A549 (cell line): Measurements from ENCODE around the gene CRYGA. TPM values are rescaled to one million over a fixed set of nuclear protein-coding genes. Genes with fewer than 3 reads are reported as not detected.

Experiments used
- ATAC-seq, 2 experiments: fragments of 200-7000 bp in 1 of 2; fragments of >200 bp in 1 of 2; cut with Nextera tagmentation in 1 of 2; cut with Tn5 transposase in 1 of 2; 3 replicates each; pipeline versions ENCODE4 v1.8.0 to v1.9.1; 2018 to 2020; ENCODE audit warnings: mild to moderate bottlenecking in 1 of 2, moderate library complexity in 1 of 2
- CTCF ChIA-PET: fragments of 300-600 bp; sonication (Branson Sonifier 250); formaldehyde crosslinking; extraction: SDS; loops from one replicate; lab custom pipeline; 2021; ENCODE audit warnings: antibody characterized with exemption, inconsistent platforms; lab: Yijun Ruan, JAX
- POLR2A ChIA-PET: fragments of 350-600 bp; formaldehyde crosslinking; extraction: SDS; loops from one replicate; lab custom pipeline; 2021; ENCODE audit warnings: antibody characterized with exemption, inconsistent platforms; lab: Yijun Ruan, JAX
- DNase-seq, 2 experiments: peaks; one replicate each; pipeline versions ENCODE4 v3.0.0 to v3.0.0-alpha.2; 2011 to 2016; ENCODE audit warnings: low read depth in 1 of 2, low spot score in 1 of 2
- FAIRE-seq: peaks from 2 replicates; lab custom pipeline; 2011; peaks lifted over from hg19 to GRCh38; lab: Jason Lieb, UNC
- H3K27ac ChIP-seq, 2 experiments: fragments of >200 bp; sonication (Bioruptor Twin); formaldehyde crosslinking; 3 replicates each; pipeline ENCODE4 v1.5.1; 2016 to 2017
- H3K4me1 ChIP-seq: fragments of >200 bp; sonication (Bioruptor Twin); formaldehyde crosslinking; 3 replicates; pipeline ENCODE4 v1.6.1; 2016
- H3K4me2 ChIP-seq: fragments of >200 bp; sonication (Bioruptor Twin); formaldehyde crosslinking; 3 replicates; pipeline ENCODE4 v1.6.1; 2016
- H3K4me3 ChIP-seq: fragments of >200 bp; sonication (Bioruptor Twin); formaldehyde crosslinking; 3 replicates; pipeline ENCODE4 v1.5.1; 2016
- H3K9me3 ChIP-seq: fragments of >200 bp; sonication (Bioruptor Twin); formaldehyde crosslinking; 3 replicates; pipeline ENCODE4 v1.6.1; 2016
- BHLHE40 ChIP-seq: IDR thresholded peaks from 2 replicates; pipeline ENCODE4 v1.6.1; 2012; ENCODE audit warnings: low read depth, low read length, inconsistent platforms
- CBX2 ChIP-seq: fragments of 200-600 bp; sonication (generic); IDR thresholded peaks from 2 replicates; pipeline ENCODE4 v1.6.1; 2016; ENCODE audit warnings: low read depth, mild to moderate bottlenecking, borderline replicate concordance
- CEBPB ChIP-seq, 2 experiments: fragments of >200 bp in 1 of 2; sonication (Bioruptor Twin) in 1 of 2; formaldehyde crosslinking in 1 of 2; IDR thresholded peaks; 2 replicates each; pipeline ENCODE4 v1.6.1; 2012 to 2016
- CHD2 ChIP-seq: fragments of 150-350 bp; IDR thresholded peaks from 2 replicates; pipeline ENCODE4 v1.6.1; 2014; ENCODE audit warnings: low read length; ENCODE audit not compliant: partially characterized antibody
- CHD4 ChIP-seq: fragments of 200-600 bp; sonication (generic); IDR thresholded peaks from 2 replicates; pipeline ENCODE4 v1.6.1; 2016; ENCODE audit warnings: antibody characterized with exemption, mild to moderate bottlenecking, borderline replicate concordance
- EHF ChIP-seq: fragments of 250-450 bp; sonication (Bioruptor Pico); IDR thresholded peaks from 2 replicates; pipeline ENCODE4 v1.5.0; 2020; ENCODE audit warnings: mild to moderate bottlenecking
- EHMT2 ChIP-seq: fragments of 200-600 bp; sonication (generic); IDR thresholded peaks from 2 replicates; pipeline ENCODE4 v1.6.1; 2016; ENCODE audit warnings: antibody characterized with exemption, low read depth, mild to moderate bottlenecking, moderate library complexity
- ESRRA ChIP-seq: fragments of 150-350 bp; IDR thresholded peaks from 2 replicates; pipeline ENCODE4 v1.6.1; 2014; ENCODE audit warnings: mild to moderate bottlenecking, low read length, borderline replicate concordance
- GATA3 ChIP-seq: IDR thresholded peaks from 2 replicates; pipeline ENCODE4 v1.6.1; 2012; ENCODE audit warnings: borderline replicate concordance
- HEYL ChIP-seq: fragments of 250-450 bp; sonication (Bioruptor Pico); IDR thresholded peaks from 2 replicates; pipeline ENCODE4 v1.8.0; 2021; ENCODE audit warnings: mild to moderate bottlenecking, moderate library complexity
- HOXB13 ChIP-seq: fragments of 250-450 bp; sonication (Bioruptor Pico); IDR thresholded peaks from 2 replicates; pipeline ENCODE4 v1.5.0; 2020; ENCODE audit warnings: low read depth, mild to moderate bottlenecking, moderate library complexity
- HOXB5 ChIP-seq: fragments of 250-450 bp; sonication (Bioruptor Pico); IDR thresholded peaks from 2 replicates; pipeline ENCODE4 v1.5.0; 2020; ENCODE audit warnings: mild to moderate bottlenecking, moderate library complexity
- KDM1A ChIP-seq: fragments of 200-600 bp; sonication (generic); IDR thresholded peaks from 2 replicates; pipeline ENCODE4 v1.6.1; 2016; ENCODE audit warnings: low read depth, mild to moderate bottlenecking
- MAFK ChIP-seq: fragments of 450-650 bp; IDR thresholded peaks from 2 replicates; pipeline ENCODE4 v1.6.1; 2014; ENCODE audit not compliant: partially characterized antibody
- MYC ChIP-seq: IDR thresholded peaks from 2 replicates; pipeline ENCODE4 v1.6.1; 2012; ENCODE audit warnings: mild to moderate bottlenecking, inconsistent platforms, low read length, improper control_type of control experiment, borderline replicate concordance
- NPAS2 ChIP-seq: fragments of 250-450 bp; sonication (Bioruptor Pico); IDR thresholded peaks from 2 replicates; pipeline ENCODE4 v1.8.0; 2022; ENCODE audit warnings: mild to moderate bottlenecking, moderate library complexity, borderline replicate concordance
- PHF8 ChIP-seq: fragments of 200-600 bp; sonication (generic); IDR thresholded peaks from 2 replicates; pipeline ENCODE4 v1.6.1; 2016; ENCODE audit warnings: low read depth, mild to moderate bottlenecking, antibody characterized with exemption, moderate library complexity, borderline replicate concordance
- POLR2A ChIP-seq: IDR thresholded peaks from 2 replicates; pipeline ENCODE4 v1.6.1; 2012; ENCODE audit warnings: mild to moderate bottlenecking, low read length
- RAD21 ChIP-seq, 2 experiments: fragments of >200 bp in 1 of 2; sonication (Bioruptor Twin) in 1 of 2; formaldehyde crosslinking in 1 of 2; IDR thresholded peaks in 1 of 2; conservative IDR thresholded peaks in 1 of 2; 2 replicates in 1 of 2; 3 replicates in 1 of 2; pipeline ENCODE4 v1.6.1; 2012 to 2018; ENCODE audit warnings: inconsistent platforms in 1 of 2
- RARB ChIP-seq: fragments of 250-450 bp; sonication (Bioruptor Pico); IDR thresholded peaks from 2 replicates; pipeline ENCODE4 v1.8.0; 2021; ENCODE audit warnings: mild to moderate bottlenecking, moderate library complexity
- RNF2 ChIP-seq: fragments of 200-600 bp; sonication (generic); IDR thresholded peaks from 2 replicates; pipeline ENCODE4 v1.6.1; 2016; ENCODE audit warnings: low read depth, mild to moderate bottlenecking, antibody characterized with exemption, moderate library complexity, borderline replicate concordance
- SMC3 ChIP-seq: fragments of >200 bp; sonication (Bioruptor Twin); formaldehyde crosslinking; IDR thresholded peaks from 3 replicates; pipeline ENCODE4 v1.6.1; 2018; ENCODE audit warnings: inconsistent platforms
- SREBF2 ChIP-seq: fragments of 450-650 bp; IDR thresholded peaks from 2 replicates; pipeline ENCODE4 v1.6.1; 2014; ENCODE audit warnings: mild to moderate bottlenecking, moderate library complexity
- ZFP36 ChIP-seq: fragments of 450-650 bp; IDR thresholded peaks from 2 replicates; pipeline ENCODE4 v1.6.1; 2014; ENCODE audit warnings: borderline replicate concordance; ENCODE audit not compliant: partially characterized antibody
- ZNF302 ChIP-seq: fragments of 250-450 bp; sonication (Bioruptor Pico); IDR thresholded peaks from 2 replicates; pipeline ENCODE4 v1.9.0; 2021; ENCODE audit warnings: inconsistent platforms, mild to moderate bottlenecking, moderate library complexity
- ZSCAN20 ChIP-seq: fragments of 250-450 bp; sonication (Bioruptor Pico); IDR thresholded peaks from 2 replicates; pipeline ENCODE4 v1.8.0; 2022; ENCODE audit warnings: mild to moderate bottlenecking, moderate library complexity
- WGBS: methylation state at CpG from one replicate; pipeline ENCODE4 v1.1.6; 2017; ENCODE audit errors: missing lambda C conversion rate; 5-methylcytosine and 5-hydroxymethylcytosine counted together
- polyA plus RNA-seq, 4 experiments: library from polyadenylated mRNA; depleted of rRNA in 3 of 4; stranded (reverse); fragments of >200 nt; fragmentation: RNase III in 1 of 4; extraction: RNeasy Plus Mini Kit Qiagen cat#74134 plus additional on column Dnase treatment in 1 of 4; gene quantifications; 2 replicates in 3 of 4; 3 replicates in 1 of 4; pipeline ENCODE4 v1.2.3, GENCODE V29; 2011 to 2017
- TF ChIP-seq, protein P1 (sequence below): IDR thresholded peaks from 2 replicates; pipeline ENCODE4 v1.6.1; 2012; ENCODE audit warnings: low read depth, borderline replicate concordance
- TF ChIP-seq, protein P2 (sequence below): fragments of 250-450 bp; sonication (Bioruptor Pico); IDR thresholded peaks from 2 replicates; pipeline ENCODE4 v1.5.0; 2020; ENCODE audit warnings: low read depth, mild to moderate bottlenecking, moderate library complexity
- TF ChIP-seq, protein P3 (sequence below): fragments of 250-450 bp; sonication (Bioruptor Pico); IDR thresholded peaks from 2 replicates; pipeline ENCODE4 v1.5.0; 2021; ENCODE audit warnings: mild to moderate bottlenecking, moderate library complexity, borderline replicate concordance
- TF ChIP-seq, protein P4 (sequence below): fragments of 450-650 bp; IDR thresholded peaks from 2 replicates; pipeline ENCODE4 v1.6.1; 2014; ENCODE audit warnings: antibody characterized with exemption
- TF ChIP-seq, protein P5 (sequence below): IDR thresholded peaks from 2 replicates; pipeline ENCODE4 v1.6.1; 2012

The CRYGA gene
- polyA plus RNA-seq, 2 of the 4 experiments (the other 2 are of a cell fraction), result not detected

DNA sequence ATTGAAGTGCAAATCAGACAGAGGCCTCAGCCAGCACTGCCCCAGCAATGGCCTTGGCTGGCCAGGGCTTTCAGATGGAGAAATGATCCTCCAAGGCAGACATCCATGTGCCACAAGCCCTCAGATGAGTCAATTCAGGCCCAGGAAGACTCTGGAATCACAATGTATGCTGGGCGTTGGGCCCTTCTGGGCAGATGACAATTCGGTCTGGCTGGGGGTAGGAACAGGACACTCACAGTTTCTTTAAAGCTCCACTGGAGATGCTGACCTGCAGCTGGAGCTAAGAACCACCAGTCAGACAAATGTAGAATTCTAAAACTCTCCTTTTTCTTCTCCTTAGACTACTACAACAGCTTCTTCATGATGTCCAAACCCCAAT lies 26.7 kb downstream of the CRYGA start:
- ChIA-PET POLR2A (no interaction called here), CTCF (interaction anchor here (0.9 kb wide), 1 partner anchor 39 kb away, joined by 4 read pairs; no protein-coding TSS in a partner anchor)
- no peak overlapping the region for H3K4me3 ChIP-seq
- H3K9me3 ChIP-seq, result no peaks in the 10 kb centered on the region
- TF ChIP-seq EHF (CRISPR knock-in tag) (no peak), PHF8 (no peak), EHMT2 (no peak), RARB (CRISPR knock-in tag) (no peak), HOXB13 (CRISPR knock-in tag) (no peak), MAFK (no peak), CHD2 (no peak), BHLHE40 (no peak), SREBF2 (no peak), ZFP36 (no peak), POLR2A (no peak), HEYL (no peak), NPAS2 (CRISPR knock-in tag) (no peak), ESRRA (no peak)
- TF ChIP-seq, protein P1, sequence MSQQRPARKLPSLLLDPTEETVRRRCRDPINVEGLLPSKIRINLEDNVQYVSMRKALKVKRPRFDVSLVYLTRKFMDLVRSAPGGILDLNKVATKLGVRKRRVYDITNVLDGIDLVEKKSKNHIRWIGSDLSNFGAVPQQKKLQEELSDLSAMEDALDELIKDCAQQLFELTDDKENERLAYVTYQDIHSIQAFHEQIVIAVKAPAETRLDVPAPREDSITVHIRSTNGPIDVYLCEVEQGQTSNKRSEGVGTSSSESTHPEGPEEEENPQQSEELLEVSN, result no peak
- TF ChIP-seq, protein P2, sequence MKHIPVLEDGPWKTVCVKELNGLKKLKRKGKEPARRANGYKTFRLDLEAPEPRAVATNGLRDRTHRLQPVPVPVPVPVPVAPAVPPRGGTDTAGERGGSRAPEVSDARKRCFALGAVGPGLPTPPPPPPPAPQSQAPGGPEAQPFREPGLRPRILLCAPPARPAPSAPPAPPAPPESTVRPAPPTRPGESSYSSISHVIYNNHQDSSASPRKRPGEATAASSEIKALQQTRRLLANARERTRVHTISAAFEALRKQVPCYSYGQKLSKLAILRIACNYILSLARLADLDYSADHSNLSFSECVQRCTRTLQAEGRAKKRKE, result no peak
- TF ChIP-seq, protein P3, sequence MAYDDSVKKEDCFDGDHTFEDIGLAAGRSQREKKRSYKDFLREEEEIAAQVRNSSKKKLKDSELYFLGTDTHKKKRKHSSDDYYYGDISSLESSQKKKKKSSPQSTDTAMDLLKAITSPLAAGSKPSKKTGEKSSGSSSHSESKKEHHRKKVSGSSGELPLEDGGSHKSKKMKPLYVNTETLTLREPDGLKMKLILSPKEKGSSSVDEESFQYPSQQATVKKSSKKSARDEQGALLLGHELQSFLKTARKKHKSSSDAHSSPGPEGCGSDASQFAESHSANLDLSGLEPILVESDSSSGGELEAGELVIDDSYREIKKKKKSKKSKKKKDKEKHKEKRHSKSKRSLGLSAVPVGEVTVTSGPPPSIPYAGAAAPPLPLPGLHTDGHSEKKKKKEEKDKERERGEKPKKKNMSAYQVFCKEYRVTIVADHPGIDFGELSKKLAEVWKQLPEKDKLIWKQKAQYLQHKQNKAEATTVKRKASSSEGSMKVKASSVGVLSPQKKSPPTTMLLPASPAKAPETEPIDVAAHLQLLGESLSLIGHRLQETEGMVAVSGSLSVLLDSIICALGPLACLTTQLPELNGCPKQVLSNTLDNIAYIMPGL (CRISPR knock-in tag), result no peak
- FAIRE-seq, result no peak
- ATAC-seq, result no peak
- no peak for DNase-seq
- no peaks in the 10 kb centered on the region for H3K4me1 ChIP-seq
- WGBS, result 59% methylated on average over 2 of the region's 2 CpGs
- H3K27ac ChIP-seq, result no peak overlapping the region
- no peak overlapping the region for H3K4me2 ChIP-seq

DNA sequence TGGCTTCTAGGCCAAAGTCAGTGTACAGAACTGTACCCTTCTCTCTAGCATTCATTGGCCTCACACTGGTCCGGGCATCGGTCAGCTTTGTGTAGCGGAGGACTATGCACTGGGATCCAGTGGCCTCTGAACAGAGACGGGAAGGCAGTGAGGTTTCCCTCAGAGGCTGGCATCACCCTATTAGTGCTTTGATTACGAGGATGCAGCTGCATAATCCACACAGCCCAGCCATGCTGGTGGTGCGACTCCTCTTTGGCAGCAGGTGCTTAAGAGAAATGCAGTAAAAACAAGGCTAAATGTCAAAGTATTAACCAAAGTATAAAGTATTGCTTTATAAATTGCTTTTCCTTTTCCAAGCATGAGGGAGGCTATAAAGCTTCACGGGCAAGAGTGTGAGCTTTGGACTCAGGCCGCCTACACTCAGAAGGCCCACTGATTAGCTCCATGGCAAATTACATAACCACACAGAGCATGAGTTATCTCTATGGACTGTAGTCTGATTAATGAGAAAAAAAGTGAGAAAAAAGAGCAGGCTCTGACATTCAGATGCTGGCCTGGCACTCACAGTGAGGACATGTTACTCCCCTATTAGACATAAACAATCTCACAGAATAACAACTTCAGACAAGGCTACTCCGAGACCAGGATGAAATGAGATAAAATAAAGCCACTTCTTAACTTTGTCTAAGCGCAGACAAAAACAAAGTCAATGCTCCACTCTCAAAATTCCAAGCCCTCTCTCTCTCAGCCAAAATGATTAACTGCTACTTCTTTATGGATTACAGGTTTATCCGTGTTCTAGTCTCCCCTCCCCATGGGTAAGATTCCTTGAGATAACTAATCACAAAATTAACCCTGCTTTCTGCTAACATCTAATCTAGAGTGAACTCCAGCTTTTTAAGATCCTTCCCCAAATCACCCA lies 27.3 kb downstream of the CRYGA start:
- no peak for FAIRE-seq
- CTCF ChIA-PET, result no interaction called here
- TF ChIP-seq, protein P3 (CRISPR knock-in tag), result no peak
- no peak for TF ChIP-seq HOXB5 (CRISPR knock-in tag)
- no peak for TF ChIP-seq RAD21 (conservative IDR thresholded peaks at IDR 0.05 in 1 of 2, IDR thresholded peaks at IDR 0.05 in 1 of 2)
- TF ChIP-seq RNF2, result no peak
- no peak for TF ChIP-seq CHD2
- no peak for TF ChIP-seq GATA3
- no peak for TF ChIP-seq EHF (CRISPR knock-in tag)
- TF ChIP-seq, protein P4, sequence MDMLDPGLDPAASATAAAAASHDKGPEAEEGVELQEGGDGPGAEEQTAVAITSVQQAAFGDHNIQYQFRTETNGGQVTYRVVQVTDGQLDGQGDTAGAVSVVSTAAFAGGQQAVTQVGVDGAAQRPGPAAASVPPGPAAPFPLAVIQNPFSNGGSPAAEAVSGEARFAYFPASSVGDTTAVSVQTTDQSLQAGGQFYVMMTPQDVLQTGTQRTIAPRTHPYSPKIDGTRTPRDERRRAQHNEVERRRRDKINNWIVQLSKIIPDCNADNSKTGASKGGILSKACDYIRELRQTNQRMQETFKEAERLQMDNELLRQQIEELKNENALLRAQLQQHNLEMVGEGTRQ, result no peak
- TF ChIP-seq KDM1A, result no peak
- TF ChIP-seq MYC, result no peak
- TF ChIP-seq, protein P5, sequence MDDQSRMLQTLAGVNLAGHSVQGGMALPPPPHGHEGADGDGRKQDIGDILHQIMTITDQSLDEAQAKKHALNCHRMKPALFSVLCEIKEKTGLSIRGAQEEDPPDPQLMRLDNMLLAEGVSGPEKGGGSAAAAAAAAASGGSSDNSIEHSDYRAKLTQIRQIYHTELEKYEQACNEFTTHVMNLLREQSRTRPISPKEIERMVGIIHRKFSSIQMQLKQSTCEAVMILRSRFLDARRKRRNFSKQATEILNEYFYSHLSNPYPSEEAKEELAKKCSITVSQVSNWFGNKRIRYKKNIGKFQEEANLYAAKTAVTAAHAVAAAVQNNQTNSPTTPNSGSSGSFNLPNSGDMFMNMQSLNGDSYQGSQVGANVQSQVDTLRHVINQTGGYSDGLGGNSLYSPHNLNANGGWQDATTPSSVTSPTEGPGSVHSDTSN, result no peak
- TF ChIP-seq CEBPB (IDR thresholded peaks at IDR 0.05), result no peak
- no peak for TF ChIP-seq SMC3
- TF ChIP-seq ZSCAN20 (CRISPR knock-in tag), result no peak
- TF ChIP-seq CHD4, result no peak
- TF ChIP-seq CBX2, result no peak
- TF ChIP-seq ZNF302 (CRISPR knock-in tag), result no peak

More for the DNA sequence above, 27.3 kb downstream of the CRYGA start:
- DNase-seq (no peak), ATAC-seq (no peak)
- no peak overlapping the region for H3K4me3 ChIP-seq
- 82% methylated on average over 11 of the region's 11 CpGs for WGBS
- POLR2A ChIA-PET, result no interaction called here
- H3K27ac ChIP-seq, result no peak overlapping the region
- no peaks in the 10 kb centered on the region for H3K9me3 ChIP-seq
- no peak overlapping the region for H3K4me2 ChIP-seq
- H3K4me1 ChIP-seq, result no peaks in the 10 kb centered on the region
